GM21786 (cell line): Measurements from ENCODE around the gene MBNL1.
"Not testable (repeated sequence)": the region's sequence is repeated elsewhere in the genome, so short reads cannot be mapped to it uniquely, and the experiment has no call there.

Source experiments
- ATAC-seq: cut with Tn5 transposase; IDR thresholded peaks from one replicate; pipeline ENCODE4 v1.9.1; 2021; ENCODE audit not compliant: unreplicated experiment

The MBNL1 gene

GRCh38 chr3:152395764-152396163, 127.0 kb downstream of the MBNL1 start:
- no peak for ATAC-seq

- ATAC-seq = no peak
Measured at GRCh38 chr3:152396867-152397266, 128.1 kb downstream of the MBNL1 start.

GRCh38 chr3:152397348-152397747, 128.6 kb downstream of the MBNL1 start:
- ATAC-seq = not testable (repeated sequence)

DNA sequence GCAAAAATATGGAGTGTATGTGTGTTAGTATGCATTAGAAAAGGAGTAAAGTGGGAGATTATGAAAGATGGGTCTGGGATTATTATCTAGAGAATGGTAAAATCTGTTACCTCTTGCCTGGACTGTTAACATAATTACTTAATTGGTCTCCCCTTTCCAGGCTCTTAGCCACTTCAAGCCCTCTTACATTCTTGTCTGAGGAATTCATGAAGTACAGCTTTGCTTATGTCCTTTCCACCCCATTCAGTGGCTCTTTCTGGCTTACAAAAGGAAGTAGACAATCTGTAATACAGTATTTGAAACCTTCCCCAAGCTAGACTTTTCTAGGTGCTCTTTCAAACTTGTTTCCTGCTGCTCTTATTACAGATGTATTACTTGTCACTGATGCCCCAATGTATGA, 129.8 kb downstream of the MBNL1 start:
- no peak for ATAC-seq

DNA sequence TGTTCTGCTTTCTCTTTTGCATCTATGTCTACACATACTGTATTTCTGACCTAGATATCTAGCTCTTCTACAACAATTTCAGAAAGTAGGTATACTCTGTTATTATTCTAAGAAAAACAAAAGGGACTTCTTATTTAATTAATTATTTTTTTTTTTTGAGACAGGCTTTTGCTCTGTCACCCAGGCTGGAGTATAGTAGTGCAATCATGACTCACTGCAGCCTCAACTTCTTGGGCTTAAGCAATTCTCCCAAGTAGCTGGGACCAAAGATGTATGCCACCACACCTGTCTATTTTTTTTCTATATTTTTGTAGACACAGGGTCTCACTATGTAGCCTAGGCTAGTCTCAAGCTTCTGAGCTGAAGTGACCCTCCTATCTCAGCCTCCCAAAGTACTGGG, 130.6 kb downstream of the MBNL1 start:
- ATAC-seq = no peak

- ATAC-seq = no peak
Measured at GRCh38 chr3:152400887-152401286, 132.2 kb downstream of the MBNL1 start.

GRCh38 chr3:152402695-152403451, 134.1 kb downstream of the MBNL1 start:
- ATAC-seq = peak; percentile 46

DNA sequence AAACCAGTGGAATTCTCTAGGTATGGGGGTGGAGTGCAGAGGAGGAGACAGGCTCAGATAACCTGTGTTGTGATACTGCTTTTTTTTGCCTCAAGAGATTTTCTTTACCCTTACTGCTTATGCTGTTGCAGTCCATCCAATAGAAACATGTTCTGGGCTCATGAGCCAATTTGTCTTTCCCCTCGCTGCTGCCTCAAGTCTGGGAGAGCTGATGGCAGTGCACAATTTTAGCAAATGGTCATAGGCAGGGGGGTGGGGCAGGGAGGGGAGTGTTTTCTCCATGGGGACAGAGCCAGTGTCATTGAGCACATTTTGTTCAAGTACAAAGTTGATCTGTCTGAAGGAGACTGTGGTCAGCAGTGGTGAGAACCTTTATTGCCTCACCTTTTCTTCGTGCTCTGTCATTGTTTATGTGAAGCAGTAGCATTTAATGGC, 134.9 kb downstream of the MBNL1 start:
- ATAC-seq = no peak

- no peak for ATAC-seq
Measured at GRCh38 chr3:152404976-152405375, 136.2 kb downstream of the MBNL1 start.

DNA sequence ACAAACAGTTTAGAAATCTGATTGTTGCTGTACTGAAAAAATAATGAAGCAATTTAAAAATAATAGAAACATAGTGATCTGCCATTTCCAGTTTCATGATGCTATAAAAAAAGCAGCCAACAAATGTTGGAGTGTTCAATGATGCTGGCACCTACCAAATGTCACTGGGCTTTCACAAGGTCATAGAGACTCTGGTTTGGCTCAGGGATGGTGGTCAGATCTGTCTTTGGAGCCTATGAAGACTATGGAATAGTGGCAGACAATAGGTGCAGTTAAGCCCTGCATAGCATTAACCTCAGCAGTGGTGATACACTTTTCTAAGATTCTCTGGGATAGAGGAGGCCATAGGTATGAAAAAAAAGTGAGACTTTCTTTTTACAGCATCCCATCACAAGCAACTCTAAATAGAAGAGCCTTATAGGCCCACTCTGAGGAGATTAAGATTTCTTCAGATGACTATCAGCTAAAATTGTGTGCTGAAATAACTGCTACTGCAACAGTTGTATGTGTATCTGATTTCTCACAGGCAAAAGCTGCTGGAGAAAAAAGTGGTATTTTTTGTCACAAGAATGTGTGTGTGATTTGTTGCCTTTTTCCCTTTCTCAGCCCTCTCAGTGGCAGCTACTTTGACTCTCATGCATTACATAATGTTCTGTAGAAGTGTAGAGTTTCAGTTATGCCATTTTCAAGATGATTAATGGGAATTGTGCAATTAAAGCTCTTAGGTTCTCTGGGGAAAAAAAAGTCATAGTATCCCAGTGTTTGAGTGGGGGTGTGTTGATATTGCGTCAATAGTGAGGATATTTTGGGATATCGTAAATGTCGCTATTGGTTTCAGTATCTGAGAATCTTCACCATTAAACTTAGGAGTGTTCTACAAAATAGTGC, 137.4 kb downstream of the MBNL1 start:
- ATAC-seq = no peak

GRCh38 chr3:152413240-152413639, 144.5 kb downstream of the MBNL1 start:
- no peak for ATAC-seq

DNA sequence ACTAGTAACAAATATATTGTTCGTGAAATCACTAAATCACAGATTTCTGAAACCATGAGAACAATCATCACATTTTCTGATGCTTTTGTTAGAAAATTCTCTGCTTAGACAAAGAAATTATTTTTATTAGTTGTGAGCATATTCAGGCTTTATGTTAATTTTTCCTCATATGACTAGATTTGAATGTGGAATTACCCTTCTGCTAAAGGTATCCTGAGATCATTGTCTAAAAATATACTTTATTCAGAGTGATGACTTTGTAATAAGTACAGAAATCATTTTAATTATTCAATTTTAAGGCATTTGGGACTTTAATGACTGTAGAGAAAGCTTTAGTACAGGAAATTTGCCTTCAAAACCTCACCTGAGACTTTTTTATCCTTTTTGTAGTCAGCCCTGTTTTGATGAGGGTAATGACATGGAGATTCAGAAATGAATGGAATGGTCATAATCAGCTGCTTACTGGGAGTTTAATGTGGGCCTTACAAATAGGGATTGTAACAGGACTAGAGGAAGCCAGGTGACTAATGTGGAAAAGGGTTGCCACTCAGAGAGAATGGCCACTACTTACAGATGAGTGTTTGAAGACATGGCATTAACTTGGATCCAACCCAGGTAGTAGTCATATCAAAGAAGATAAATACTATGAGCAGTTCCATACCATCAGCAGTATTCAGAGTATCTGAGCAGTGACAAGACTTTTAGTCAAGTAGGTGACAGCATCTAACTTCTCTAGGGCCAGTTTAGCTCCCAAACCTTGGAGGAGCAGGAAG, 148.3 kb downstream of the MBNL1 start:
- no peak for ATAC-seq

- no peak for ATAC-seq
Measured at GRCh38 chr3:152419748-152420147, 151.0 kb downstream of the MBNL1 start.

DNA sequence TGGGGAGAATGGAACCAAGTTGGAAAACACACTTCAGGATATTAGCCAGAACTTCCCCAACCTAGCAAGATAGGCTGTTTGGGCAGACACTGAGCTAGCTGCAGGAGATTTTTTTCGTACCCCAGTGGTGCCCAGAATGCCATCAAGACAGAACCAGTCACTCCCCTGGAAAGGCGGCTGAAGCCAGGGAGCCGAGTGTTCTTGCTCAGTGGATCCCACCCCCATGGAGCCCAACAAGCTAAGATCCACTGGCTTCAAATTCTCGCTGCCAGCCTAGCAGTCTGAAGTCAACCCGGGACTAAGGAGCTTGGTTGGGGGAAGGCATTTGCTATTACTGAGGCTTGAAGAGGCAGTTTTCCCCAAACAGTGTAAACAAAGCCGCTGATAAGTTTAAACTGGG, 152.4 kb downstream of the MBNL1 start:
- ATAC-seq = no peak

- ATAC-seq = no peak
Measured at GRCh38 chr3:152426393-152426792, 157.7 kb downstream of the MBNL1 start.

DNA sequence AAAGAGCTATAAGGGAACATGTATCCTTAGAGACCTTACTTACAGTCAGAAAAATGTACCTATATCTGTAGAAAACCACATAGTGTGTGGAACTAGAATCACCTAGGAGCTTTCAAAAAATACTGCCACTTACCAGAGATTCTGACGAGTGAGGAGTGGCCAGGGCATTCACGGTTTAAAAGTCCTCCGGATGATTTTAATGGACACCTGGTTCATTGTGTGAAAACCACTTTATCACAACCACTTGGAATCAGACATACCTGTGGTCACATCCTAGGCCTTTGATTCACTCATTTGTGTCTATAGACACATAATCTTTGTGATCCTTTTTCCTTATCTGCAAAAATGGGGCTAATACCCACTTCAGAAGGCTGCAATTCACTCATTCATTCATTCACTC, 159.8 kb downstream of the MBNL1 start:
- ATAC-seq = no peak

- ATAC-seq = no peak
Measured at GRCh38 chr3:152430223-152431002, 161.7 kb downstream of the MBNL1 start.

DNA sequence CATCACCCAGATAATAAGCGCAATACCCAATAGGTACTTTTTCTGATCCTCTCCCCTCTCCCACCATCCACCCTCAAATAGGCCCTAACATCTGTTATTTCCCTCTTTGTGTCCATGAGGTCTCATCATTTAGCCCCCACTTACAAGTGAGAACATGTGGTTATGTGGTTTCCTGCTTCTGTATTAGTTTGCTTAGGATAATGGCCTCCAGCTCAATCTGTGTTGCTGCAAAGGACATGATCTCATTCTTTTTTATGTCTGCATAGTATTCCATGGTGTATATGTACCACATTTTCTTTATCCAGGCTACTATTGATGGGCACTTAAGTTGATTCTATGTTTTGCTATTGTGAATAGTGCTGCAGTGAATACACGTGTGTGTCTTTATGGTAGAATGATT, 165.4 kb downstream of the MBNL1 start:
- no peak for ATAC-seq

- ATAC-seq = not testable (repeated sequence)
Measured at GRCh38 chr3:152435210-152435609, 166.5 kb downstream of the MBNL1 start.

DNA sequence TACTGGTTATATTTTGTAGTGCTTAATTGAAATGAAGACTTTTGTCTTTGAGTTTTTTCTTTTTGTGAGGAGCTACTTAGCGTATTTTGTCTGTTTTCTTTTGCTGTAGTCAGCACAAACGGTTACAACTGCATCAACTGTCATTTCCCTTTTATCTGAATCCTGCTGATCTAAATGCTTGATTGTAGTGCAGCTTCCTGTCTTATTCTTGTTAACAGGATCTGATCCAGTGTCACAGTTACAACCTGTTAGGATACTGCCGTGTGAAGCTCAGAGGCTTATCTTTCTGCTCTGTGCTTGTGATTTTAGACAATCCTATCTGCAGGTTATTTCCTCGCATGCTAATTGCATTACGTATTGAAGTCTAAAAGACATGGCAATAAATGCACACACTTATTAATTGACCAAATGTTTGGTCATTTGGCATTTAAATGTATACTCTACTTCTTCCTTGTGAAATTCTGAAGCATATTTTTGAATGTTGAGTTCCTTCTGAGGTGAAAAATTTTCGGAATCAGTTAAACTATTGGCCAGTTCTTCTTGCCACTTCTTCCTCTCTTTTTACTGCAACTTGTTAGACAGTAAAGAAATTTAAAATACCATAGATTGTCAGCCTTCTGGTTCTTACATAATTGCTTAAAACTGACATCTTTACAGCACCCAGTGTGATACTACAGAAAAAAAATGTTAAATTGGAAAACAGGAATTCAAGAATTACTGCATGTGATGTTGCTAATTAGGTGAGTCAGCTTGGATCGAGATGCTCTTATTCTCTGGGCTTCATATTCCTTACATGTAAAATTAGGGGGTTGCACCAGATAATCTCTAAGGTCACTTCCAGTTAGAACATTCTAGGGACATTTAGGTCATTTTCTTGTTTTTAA, 168.2 kb downstream of the MBNL1 start:
- no peak for ATAC-seq
